AG09319 (cell line): ENCODE measurements around the gene PPM1N.
A peak's percentile ranks its signal among the peaks of the same experiment; 100 is the strongest.

ENCODE experiments used
- DNase-seq: peaks from one replicate; pipeline ENCODE4 v3.0.0-alpha.2; 2010; ENCODE audit warnings: low read depth; ENCODE audit errors: extremely low read depth
- TF ChIP-seq, protein P1 (sequence below): IDR thresholded peaks from 2 replicates; pipeline ENCODE4 v1.5.1; 2011; ENCODE audit warnings: low read depth, mild to moderate bottlenecking, inconsistent platforms, low read length, moderate library complexity

Gene PPM1N, protein sequence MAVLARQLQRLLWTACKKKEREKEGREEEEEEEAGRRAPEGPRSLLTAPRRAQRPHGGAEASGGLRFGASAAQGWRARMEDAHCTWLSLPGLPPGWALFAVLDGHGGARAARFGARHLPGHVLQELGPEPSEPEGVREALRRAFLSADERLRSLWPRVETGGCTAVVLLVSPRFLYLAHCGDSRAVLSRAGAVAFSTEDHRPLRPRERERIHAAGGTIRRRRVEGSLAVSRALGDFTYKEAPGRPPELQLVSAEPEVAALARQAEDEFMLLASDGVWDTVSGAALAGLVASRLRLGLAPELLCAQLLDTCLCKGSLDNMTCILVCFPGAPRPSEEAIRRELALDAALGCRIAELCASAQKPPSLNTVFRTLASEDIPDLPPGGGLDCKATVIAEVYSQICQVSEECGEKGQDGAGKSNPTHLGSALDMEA

DNA sequence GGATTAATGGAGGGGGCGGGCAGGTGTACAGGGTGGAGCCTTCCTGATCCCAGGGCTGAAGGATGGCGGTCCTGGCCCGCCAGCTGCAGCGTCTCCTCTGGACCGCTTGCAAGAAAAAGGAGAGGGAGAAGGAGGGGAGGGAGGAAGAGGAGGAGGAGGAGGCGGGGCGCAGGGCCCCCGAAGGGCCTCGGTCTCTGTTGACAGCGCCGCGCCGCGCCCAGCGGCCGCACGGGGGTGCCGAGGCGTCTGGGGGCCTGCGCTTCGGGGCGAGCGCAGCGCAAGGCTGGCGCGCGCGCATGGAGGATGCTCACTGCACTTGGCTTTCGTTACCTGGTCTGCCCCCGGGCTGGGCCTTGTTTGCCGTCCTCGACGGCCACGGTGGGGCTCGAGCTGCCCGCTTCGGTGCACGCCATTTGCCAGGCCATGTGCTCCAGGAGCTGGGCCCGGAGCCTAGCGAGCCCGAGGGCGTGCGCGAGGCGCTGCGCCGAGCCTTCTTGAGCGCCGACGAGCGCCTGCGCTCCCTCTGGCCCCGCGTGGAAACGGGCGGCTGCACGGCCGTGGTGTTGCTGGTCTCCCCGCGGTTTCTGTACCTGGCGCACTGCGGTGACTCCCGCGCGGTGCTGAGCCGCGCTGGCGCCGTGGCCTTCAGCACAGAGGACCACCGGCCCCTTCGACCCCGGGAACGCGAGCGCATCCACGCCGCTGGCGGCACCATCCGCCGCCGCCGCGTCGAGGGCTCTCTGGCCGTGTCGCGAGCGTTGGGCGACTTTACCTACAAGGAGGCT, at the start of gene PPM1N:
Gene PPM1N (plus strand): TSS at position 33 of the 785 bp plus-strand sequence. CDS start 30 bp downstream, at position 63.
- no peak for DNase-seq
- TF ChIP-seq, protein P1, sequence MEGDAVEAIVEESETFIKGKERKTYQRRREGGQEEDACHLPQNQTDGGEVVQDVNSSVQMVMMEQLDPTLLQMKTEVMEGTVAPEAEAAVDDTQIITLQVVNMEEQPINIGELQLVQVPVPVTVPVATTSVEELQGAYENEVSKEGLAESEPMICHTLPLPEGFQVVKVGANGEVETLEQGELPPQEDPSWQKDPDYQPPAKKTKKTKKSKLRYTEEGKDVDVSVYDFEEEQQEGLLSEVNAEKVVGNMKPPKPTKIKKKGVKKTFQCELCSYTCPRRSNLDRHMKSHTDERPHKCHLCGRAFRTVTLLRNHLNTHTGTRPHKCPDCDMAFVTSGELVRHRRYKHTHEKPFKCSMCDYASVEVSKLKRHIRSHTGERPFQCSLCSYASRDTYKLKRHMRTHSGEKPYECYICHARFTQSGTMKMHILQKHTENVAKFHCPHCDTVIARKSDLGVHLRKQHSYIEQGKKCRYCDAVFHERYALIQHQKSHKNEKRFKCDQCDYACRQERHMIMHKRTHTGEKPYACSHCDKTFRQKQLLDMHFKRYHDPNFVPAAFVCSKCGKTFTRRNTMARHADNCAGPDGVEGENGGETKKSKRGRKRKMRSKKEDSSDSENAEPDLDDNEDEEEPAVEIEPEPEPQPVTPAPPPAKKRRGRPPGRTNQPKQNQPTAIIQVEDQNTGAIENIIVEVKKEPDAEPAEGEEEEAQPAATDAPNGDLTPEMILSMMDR = no peak

DNA sequence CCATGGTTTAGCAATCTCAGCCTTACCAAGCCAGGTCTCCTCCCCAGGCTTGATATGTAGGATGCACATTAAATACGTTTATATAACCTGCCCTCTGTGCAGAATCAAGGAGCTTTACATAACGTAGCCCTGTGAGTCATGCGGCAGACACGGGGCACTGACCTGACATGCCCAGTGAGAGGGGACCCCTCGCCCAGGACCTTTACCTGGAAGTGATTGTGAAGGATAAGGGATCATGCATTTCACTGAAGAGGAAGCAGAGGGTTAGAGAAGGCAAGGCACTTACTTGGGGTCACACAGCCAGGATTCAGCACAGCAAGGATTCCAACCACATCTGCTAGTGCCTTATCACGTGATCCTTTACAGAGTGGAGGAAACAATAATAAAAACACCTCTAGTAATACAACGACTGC, 49.4 kb upstream of the PPM1N start:
- DNase-seq = no peak
- TF ChIP-seq, protein P1 = no peak

DNA sequence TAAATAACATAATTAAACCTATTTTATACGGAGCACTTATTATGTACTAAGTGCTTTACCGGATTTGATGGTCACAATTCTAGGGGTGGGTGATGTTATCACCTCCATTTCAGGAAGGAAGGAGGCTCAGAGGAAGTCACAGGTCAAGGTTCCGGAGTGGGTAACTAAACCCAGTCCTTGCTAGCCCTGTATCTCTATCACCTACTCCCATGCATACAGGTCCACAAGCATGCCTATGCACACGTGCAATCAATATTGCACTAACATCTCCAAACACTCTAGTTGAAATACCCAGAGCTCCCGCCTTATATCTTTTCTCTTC, 48.3 kb upstream of the PPM1N start:
- no peak for DNase-seq
- TF ChIP-seq, protein P1 = no peak

DNA sequence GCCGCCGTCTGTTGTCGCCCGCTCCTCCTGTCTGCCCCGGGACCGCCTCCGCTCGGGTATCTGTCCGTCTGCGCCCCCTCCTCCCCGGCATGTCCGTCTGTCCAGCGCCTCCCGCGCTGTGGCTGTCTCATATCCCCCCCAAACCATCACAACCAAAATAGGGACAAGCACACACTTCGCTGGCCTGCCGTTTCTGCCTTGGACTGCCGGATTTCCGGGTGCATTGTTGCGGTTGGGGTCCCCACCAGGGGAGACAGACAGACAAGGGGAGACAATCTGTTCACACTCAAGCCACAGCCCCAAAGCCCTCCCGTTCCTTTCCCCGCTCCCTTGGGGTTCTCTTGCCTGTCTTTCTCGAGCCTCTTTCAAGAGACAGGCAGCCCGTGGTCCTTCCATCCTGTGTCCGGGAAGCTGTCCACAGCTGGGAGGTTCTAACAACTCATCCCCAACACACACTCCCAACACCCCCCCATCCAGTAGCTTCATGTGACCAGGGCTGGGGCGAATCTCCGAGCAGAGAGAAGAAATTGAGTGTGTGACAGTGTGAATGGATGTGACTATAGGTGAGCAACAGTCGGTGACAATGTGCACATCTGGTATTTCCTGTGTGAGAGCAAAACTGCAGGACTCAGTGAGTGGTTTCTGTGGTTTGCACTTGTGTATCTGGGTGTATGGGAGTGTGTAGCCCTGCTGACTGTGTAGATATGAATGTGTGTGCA, 47.0 kb upstream of the PPM1N start:
- TF ChIP-seq, protein P1 = no peak
- no peak for DNase-seq

DNA sequence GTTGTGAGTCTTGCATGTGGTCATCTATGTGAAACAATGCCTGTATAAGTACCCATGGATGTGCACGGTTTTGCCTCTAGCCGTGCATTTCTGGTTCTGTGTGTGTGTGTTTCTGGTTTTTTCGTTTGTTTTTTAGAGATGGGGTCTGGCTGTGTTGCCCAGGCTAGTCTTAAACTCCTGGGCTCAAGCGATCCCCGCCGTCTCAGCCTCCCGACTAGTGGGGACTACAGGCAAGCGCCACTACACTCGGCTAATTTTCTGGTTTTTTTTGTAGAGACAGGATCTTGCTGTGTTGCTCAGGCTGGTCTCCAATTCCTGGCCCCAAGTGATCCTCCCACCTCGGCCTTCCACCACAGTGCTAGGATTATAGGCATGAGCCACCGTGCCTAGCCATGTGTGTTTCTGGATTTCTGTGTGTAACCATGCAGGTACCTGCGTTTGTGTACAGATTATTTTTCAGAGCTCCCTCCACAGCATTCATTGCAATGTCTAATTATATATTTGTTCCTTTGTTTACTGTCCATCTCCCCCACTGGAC, 46.3 kb upstream of the PPM1N start:
- TF ChIP-seq, protein P1 = no peak
- DNase-seq = no peak

DNA sequence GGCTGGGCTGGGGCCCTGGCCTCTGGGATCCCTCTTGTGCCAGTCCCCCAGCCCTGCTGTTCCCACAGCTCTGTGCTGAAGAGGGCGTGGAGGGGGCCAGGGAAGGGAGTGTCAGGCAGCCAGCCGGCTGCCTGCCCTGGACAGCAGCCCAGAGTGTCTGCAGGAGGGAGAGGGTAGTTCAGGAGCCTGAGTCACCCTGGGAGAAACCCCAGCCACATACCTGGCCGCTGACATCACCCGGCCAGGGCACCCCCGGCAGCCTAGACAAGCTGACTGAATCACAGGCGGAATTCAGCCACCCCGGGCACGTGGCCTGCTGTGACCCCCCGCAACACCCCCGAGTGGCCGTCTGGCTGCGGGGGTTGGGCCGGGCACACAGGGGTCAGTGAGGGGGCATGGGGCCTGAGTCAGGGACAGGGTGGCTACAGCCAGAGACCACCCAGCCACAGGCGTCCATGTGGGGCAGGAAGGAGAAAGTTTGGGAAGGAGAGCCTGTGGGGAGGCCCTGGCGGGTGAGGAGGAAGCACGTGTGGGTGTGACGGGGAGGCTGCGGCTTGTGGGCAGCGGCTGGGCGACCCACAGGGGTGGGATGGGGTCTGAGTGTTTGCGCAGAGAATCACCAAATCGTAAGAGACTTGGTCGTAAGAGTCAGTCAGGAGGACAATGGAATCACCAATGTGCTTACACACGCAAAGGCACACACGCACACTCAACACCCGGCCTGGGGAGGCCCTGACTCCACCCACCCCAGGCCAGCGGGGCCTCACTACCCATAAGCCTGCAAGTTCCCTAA, 42.3 kb upstream of the PPM1N start:
- DNase-seq = peak; percentile 97
- TF ChIP-seq, protein P1 = no peak
